Panc1 (cell line): ENCODE data around the gene C6orf132.

Experiments used
- CTCF ChIP-seq: fragments of 450-650 bp; IDR thresholded peaks from 2 replicates; pipeline ENCODE4 v1.5.1; 2017; ENCODE audit warnings: mild to moderate bottlenecking
- SIN3A ChIP-seq: IDR thresholded peaks from 2 replicates; pipeline ENCODE4 v1.6.1; 2012; ENCODE audit warnings: low read depth, mild to moderate bottlenecking, low read length, moderate library complexity, borderline replicate concordance; ENCODE audit not compliant: insufficient read depth

- TF ChIP-seq CTCF (no peak), SIN3A (no peak)
These were observed 5.1 kb downstream of the C6orf132 start for GRCh38 chr6:42137194-42137753.
